ENCODE data around the gene ZSCAN32. TPM values are rescaled to one million over a fixed set of nuclear protein-coding genes. Genes with fewer than 3 reads are reported as not detected.

The ZSCAN32 gene
- total and polyA plus RNA-seq, 2 experiments from 2014 or later, result 8.0 to 10.7 TPM

DNA sequence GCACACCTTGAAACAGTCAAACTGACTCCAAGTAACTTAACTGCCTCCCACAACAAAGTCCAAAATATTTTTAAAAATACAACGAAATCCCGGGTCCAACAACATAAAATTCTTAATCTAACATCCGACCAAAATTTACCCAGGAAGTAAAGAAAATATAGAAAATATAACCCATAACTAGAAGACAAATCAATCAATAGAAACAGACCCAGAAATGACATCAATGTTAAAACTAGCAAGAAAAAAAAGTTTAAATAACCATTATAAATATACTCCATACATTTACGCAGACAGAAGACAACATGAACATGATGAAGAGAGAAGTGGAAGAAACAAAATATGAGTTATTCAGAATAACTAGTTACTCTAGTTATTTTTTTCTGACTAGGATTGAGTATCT lies 38.8 kb upstream of the ZSCAN32 start:
- Histone ChIP-seq H3K9me2 (ENCODE audit: insufficient read depth) (no peaks in the 10 kb centered on the region), H3K9ac (no peak overlapping the region), H3K4me2 (ENCODE audit: unreplicated experiment) (no peak overlapping the region), H3F3A (ENCODE audit: insufficient read depth) (0 out of 2 replicates have a peak, but pooled peaks cover 4% of the 10 kb centered on the region), H3K79me2 (ENCODE audit: insufficient read depth) (peaks cover 63% of the 10 kb centered on the region), H3K4me1 (ENCODE audit: insufficient read depth) (peaks cover 3% of the 10 kb centered on the region; the same call in 1 of the 2 replicates), H4K20me1 (ENCODE audit: insufficient read depth) (no peaks in the 10 kb centered on the region), H2AFZ (no peak overlapping the region), H3K4me3 (no peak overlapping the region), H3K27me3 (replicated peaks; ENCODE audit: insufficient read depth) (no peaks in the 10 kb centered on the region), H3K36me3 (ENCODE audit: low read depth) (peaks cover 15% of the 10 kb centered on the region), H3K27ac (no peak overlapping the region), H3K9me3 (ENCODE audit: low read depth) (no peaks in the 10 kb centered on the region)
- TF ChIP-seq EZH2 (IDR thresholded peaks at IDR 0.05; ENCODE audit: insufficient read depth, poor library complexity, severe bottlenecking), result no peak
- TF ChIP-seq EZH2phosphoT487 (IDR thresholded peaks at IDR 0.05; ENCODE audit: insufficient read depth, low read depth), result no peak
- no peak for DNase-seq
- WGBS, 2 experiments (ENCODE audit: low coverage in 1 of 2, low lambda C conversion rate in 2 of 2, missing lambda C conversion rate in 2 of 2), result 55 to 58% methylated on average over 4 of the region's 4 CpGs
- in situ Hi-C loops (cut with MboI), result no loop called here

- Histone ChIP-seq H3K36me3 (ENCODE audit: low read depth) (peaks cover 12% of the 10 kb centered on the region; the same call in 1 of the 2 replicates), H3K9me2 (ENCODE audit: insufficient read depth) (no peaks in the 10 kb centered on the region), H3K27me3 (replicated peaks; ENCODE audit: insufficient read depth) (no peaks in the 10 kb centered on the region), H3K27ac (no peak overlapping the region), H3F3A (ENCODE audit: insufficient read depth) (no peaks in the 10 kb centered on the region), H4K20me1 (ENCODE audit: insufficient read depth) (no peaks in the 10 kb centered on the region), H3K4me3 (no peak overlapping the region), H2AFZ (no peak overlapping the region), H3K4me1 (ENCODE audit: insufficient read depth) (no peaks in the 10 kb centered on the region), H3K9ac (no peak overlapping the region), H3K4me2 (ENCODE audit: unreplicated experiment) (no peak overlapping the region), H3K79me2 (ENCODE audit: insufficient read depth) (peaks cover 22% of the 10 kb centered on the region), H3K9me3 (ENCODE audit: low read depth) (no peaks in the 10 kb centered on the region)
- DNase-seq, result no peak
- TF ChIP-seq EZH2phosphoT487 (IDR thresholded peaks at IDR 0.05; ENCODE audit: insufficient read depth, low read depth) (no peak), EZH2 (IDR thresholded peaks at IDR 0.05; ENCODE audit: insufficient read depth, poor library complexity, severe bottlenecking) (no peak)
- in situ Hi-C loops (cut with MboI), result no loop called here
Measured at GRCh38 chr16:3434373-3434772, 33.6 kb upstream of the ZSCAN32 start.

- H3K4me2 ChIP-seq (ENCODE audit: unreplicated experiment), result peak overlapping the region; percentile 65
- in situ Hi-C loops (cut with MboI), result no loop called here
- H3K4me3 ChIP-seq, result peak overlapping the region; percentile 57
- H3K27ac ChIP-seq, result no peak overlapping the region
- no peaks in the 10 kb centered on the region for H3K9me3 ChIP-seq (ENCODE audit: low read depth)
- no peaks in the 10 kb centered on the region for H3F3A ChIP-seq (ENCODE audit: insufficient read depth)
- TF ChIP-seq EZH2phosphoT487 (IDR thresholded peaks at IDR 0.05; ENCODE audit: insufficient read depth, low read depth), result no peak
- TF ChIP-seq EZH2 (IDR thresholded peaks at IDR 0.05; ENCODE audit: insufficient read depth, poor library complexity, severe bottlenecking), result no peak
- no peaks in the 10 kb centered on the region for H4K20me1 ChIP-seq (ENCODE audit: insufficient read depth)
- no peaks in the 10 kb centered on the region for H3K27me3 ChIP-seq (replicated peaks; ENCODE audit: insufficient read depth)
- no peak overlapping the region for H3K9ac ChIP-seq
- H3K79me2 ChIP-seq (ENCODE audit: insufficient read depth), result peaks cover 11% of the 10 kb centered on the region; the same call in 1 of the 2 replicates
- H3K4me1 ChIP-seq (ENCODE audit: insufficient read depth), result no peaks in the 10 kb centered on the region
- WGBS, 2 experiments (ENCODE audit: low coverage in 1 of 2, low lambda C conversion rate in 2 of 2, missing lambda C conversion rate in 2 of 2), result 46 to 73% methylated on average over 26 of the region's 26 CpGs
- peak overlapping the region; percentile 95 for H2AFZ ChIP-seq
- H3K9me2 ChIP-seq (ENCODE audit: insufficient read depth), result no peaks in the 10 kb centered on the region
- peaks cover 12% of the 10 kb centered on the region; the same call in 1 of the 2 replicates for H3K36me3 ChIP-seq (ENCODE audit: low read depth)
- DNase-seq, result peak; percentile 54
Measured at GRCh38 chr16:3431779-3432219, 31.0 kb upstream of the ZSCAN32 start.

- no peaks in the 10 kb centered on the region for H3K27me3 ChIP-seq (replicated peaks; ENCODE audit: insufficient read depth)
- TF ChIP-seq EZH2 (IDR thresholded peaks at IDR 0.05; ENCODE audit: insufficient read depth, poor library complexity, severe bottlenecking) (no peak), EZH2phosphoT487 (IDR thresholded peaks at IDR 0.05; ENCODE audit: insufficient read depth, low read depth) (no peak)
- H3K9me3 ChIP-seq (ENCODE audit: low read depth), result no peaks in the 10 kb centered on the region
- H3K4me1 ChIP-seq (ENCODE audit: insufficient read depth), result no peaks in the 10 kb centered on the region
- no peaks in the 10 kb centered on the region for H3K9me2 ChIP-seq (ENCODE audit: insufficient read depth)
- H3F3A ChIP-seq (ENCODE audit: insufficient read depth), result no peaks in the 10 kb centered on the region
- in situ Hi-C loops (cut with MboI), result no loop called here
- no peak overlapping the region for H3K4me2 ChIP-seq (ENCODE audit: unreplicated experiment)
- H3K9ac ChIP-seq, result no peak overlapping the region
- no peak for DNase-seq
- H3K4me3 ChIP-seq, result no peak overlapping the region
- H3K79me2 ChIP-seq (ENCODE audit: insufficient read depth), result no peaks in the 10 kb centered on the region
- H2AFZ ChIP-seq, result no peak overlapping the region
- H4K20me1 ChIP-seq (ENCODE audit: insufficient read depth), result no peaks in the 10 kb centered on the region
- WGBS, 2 experiments (ENCODE audit: low coverage in 1 of 2, low lambda C conversion rate in 2 of 2, missing lambda C conversion rate in 2 of 2), result 48 to 52% methylated on average over 28 to 29 of the region's 29 CpGs
- peaks cover 8% of the 10 kb centered on the region for H3K36me3 ChIP-seq (ENCODE audit: low read depth)
- H3K27ac ChIP-seq, result no peak overlapping the region
Measured at GRCh38 chr16:3413730-3414379, 13.1 kb upstream of the ZSCAN32 start.
